HepG2 (cell line): Measurements from ENCODE around the gene NOX3. TPM values are rescaled to one million over a fixed set of nuclear protein-coding genes. Genes with fewer than 3 reads are reported as not detected.

ENCODE experiments used
- CSRNP2 ChIP-seq: sonication (generic); formaldehyde crosslinking; conservative IDR thresholded peaks from 2 replicates; pipeline ENCODE4 v1.8.0; 2022; ENCODE audit warnings: low read depth, missing genetic modification reagents
- GMEB2 ChIP-seq: IDR thresholded peaks from 2 replicates; pipeline ENCODE4 v1.6.1; 2016; ENCODE audit warnings: missing biosample characterization, missing genetic modification reagents, low read depth
- HNRNPH1 ChIP-seq: fragments of 200-400 bp; formaldehyde crosslinking; optimal IDR thresholded peaks from 2 replicates; pipeline ENCODE3; 2017; ENCODE audit warnings: mild to moderate bottlenecking, low read depth, low read length
- MAX ChIP-seq: IDR thresholded peaks from 2 replicates; pipeline ENCODE4 v1.6.1; 2012; ENCODE audit warnings: inconsistent platforms
- MED13 ChIP-seq: sonication (generic); formaldehyde crosslinking; IDR thresholded peaks from 2 replicates; pipeline ENCODE4 v1.5.0; 2020; ENCODE audit warnings: missing genetic modification reagents
- MLX ChIP-seq: IDR thresholded peaks from 2 replicates; pipeline ENCODE4 v1.6.1; 2016
- MNT ChIP-seq: fragments of 450-650 bp; IDR thresholded peaks from 2 replicates; pipeline ENCODE4 v1.6.1; 2016
- MXI1 ChIP-seq: IDR thresholded peaks from 3 replicates; pipeline ENCODE4 v1.6.1; 2012; ENCODE audit warnings: low read depth, low read length, inconsistent platforms, borderline replicate concordance
- NR2F1 ChIP-seq, 2 experiments: fragments of 450-650 bp in 1 of 2; formaldehyde crosslinking in 1 of 2; IDR thresholded peaks; 2 replicates each; pipeline versions ENCODE4 v1.5.0 to v1.6.1; 2016 to 2020; ENCODE audit warnings: mild to moderate bottlenecking in 1 of 2, missing compliant biosample characterization in 1 of 2, missing genetic modification reagents in 1 of 2, moderate library complexity in 1 of 2
- PLSCR1 ChIP-seq: sonication (generic); formaldehyde crosslinking; IDR thresholded peaks from 2 replicates; pipeline ENCODE4 v1.5.0; 2020; ENCODE audit warnings: missing genetic modification reagents, mild to moderate bottlenecking, borderline replicate concordance
- POGK ChIP-seq: sonication (generic); formaldehyde crosslinking; conservative IDR thresholded peaks from 2 replicates; pipeline ENCODE4 v1.8.0; 2022; ENCODE audit warnings: mild to moderate bottlenecking, moderate library complexity, missing genetic modification reagents
- RBM22 ChIP-seq: fragments of 200-400 bp; formaldehyde crosslinking; optimal IDR thresholded peaks from 2 replicates; pipeline ENCODE3; 2017; ENCODE audit warnings: mild to moderate bottlenecking, low read length, moderate library complexity
- REPIN1 ChIP-seq: sonication (generic); formaldehyde crosslinking; IDR thresholded peaks from 2 replicates; pipeline ENCODE4 v1.8.0; 2022; ENCODE audit warnings: missing genetic modification reagents, low read depth, mild to moderate bottlenecking, borderline replicate concordance
- REXO4 ChIP-seq: sonication (generic); formaldehyde crosslinking; IDR thresholded peaks from 2 replicates; pipeline ENCODE4 v1.8.0; 2022; ENCODE audit warnings: missing genetic modification reagents, mild to moderate bottlenecking, borderline replicate concordance
- ZFYVE20 ChIP-seq: sonication (generic); formaldehyde crosslinking; IDR thresholded peaks from 2 replicates; pipeline ENCODE4 v1.8.0; 2023; ENCODE audit warnings: low read depth, mild to moderate bottlenecking, moderate library complexity, missing genetic modification reagents, borderline replicate concordance
- ZNF207 ChIP-seq: fragments of 450-650 bp; IDR thresholded peaks from 2 replicates; pipeline ENCODE4 v1.6.1; 2016; ENCODE audit warnings: antibody characterized with exemption, borderline replicate concordance
- ZNF232 ChIP-seq: sonication (generic); formaldehyde crosslinking; IDR thresholded peaks from 2 replicates; pipeline ENCODE4 v1.4.0; 2020; ENCODE audit warnings: missing genetic modification reagents, borderline replicate concordance
- ZNF670 ChIP-seq: sonication (generic); formaldehyde crosslinking; IDR thresholded peaks from 2 replicates; pipeline ENCODE4 v1.8.0; 2022; ENCODE audit warnings: mild to moderate bottlenecking, missing genetic modification reagents, borderline replicate concordance
- ZNF713 ChIP-seq: sonication (generic); formaldehyde crosslinking; IDR thresholded peaks from 2 replicates; pipeline ENCODE4 v1.4.0; 2020; ENCODE audit warnings: mild to moderate bottlenecking, missing genetic modification reagents
- polyA plus RNA-seq, 8 experiments: library from polyadenylated mRNA; depleted of rRNA in 3 of 8; stranded (reverse) in 7 of 8; unstranded in 1 of 8; fragments of >200 nt; fragmentation: Illumina TruSeq in 4 of 8; extraction: Trizol in 4 of 8; gene quantifications; 2 replicates each; pipeline versions ENCODE4 v1.2.1 to v1.2.3, GENCODE V29; 2011 to 2016; ENCODE audit warnings: low read depth in 4 of 8, missing spikeins in 1 of 8, mixed read lengths in 1 of 8; ENCODE audit not compliant: insufficient read depth in 1 of 8
- total RNA-seq, 5 experiments: library from RNA; depleted of rRNA; stranded (reverse); fragments of >200 nt; fragmentation: Illumina TruSeq; extraction: Trizol; gene quantifications; 2 replicates each; pipeline ENCODE4 v1.2.3, GENCODE V29; 2016; ENCODE audit warnings: low read depth in 1 of 5

NOX3 gene
- total and polyA plus RNA-seq, 2 of the 13 experiments (the other 11 are each of a cell fraction or from before 2014, with no cell fraction given) = 0.09 to 0.18 TPM

- no peak for TF ChIP-seq MNT
- no peak for TF ChIP-seq MXI1
- peak in 1 of 2 experiments; percentile 51; a peak in 2 of 4 replicates for TF ChIP-seq NR2F1 (CRISPR knock-in tag; IDR thresholded peaks at IDR 0.05)
- TF ChIP-seq PLSCR1 (CRISPR knock-in tag) = no peak
- TF ChIP-seq CSRNP2 (CRISPR knock-in tag) = no peak
- TF ChIP-seq RBM22 = no peak
- TF ChIP-seq MED13 = peak; percentile 99
- TF ChIP-seq POGK = peak; percentile 85; the same call in 1 of the 2 replicates
- TF ChIP-seq MLX (CRISPR knock-in tag) = peak; percentile 89
- TF ChIP-seq ZNF207 = no peak
- no peak for TF ChIP-seq ZNF670 (CRISPR knock-in tag)
- TF ChIP-seq GMEB2 (CRISPR knock-in tag) = no peak
- no peak for TF ChIP-seq ZNF232
- TF ChIP-seq ZFYVE20 (CRISPR knock-in tag) = no peak
- TF ChIP-seq REPIN1 = peak; percentile 85; the same call in 1 of the 2 replicates
- no peak for TF ChIP-seq ZNF713 (CRISPR knock-in tag)
- TF ChIP-seq MAX = peak; percentile 78
- no peak for TF ChIP-seq HNRNPH1
- TF ChIP-seq REXO4 (CRISPR knock-in tag) = no peak
Measured at GRCh38 chr6:155444120-155444917, 11.3 kb downstream of the NOX3 start (continued).
